Activated T-helper 17 cell treated with anti-CD3 and anti-CD28 coated beads, Interleukin-2, amount 50 U/mL, for 72 hours (primary cell): ENCODE results near the gene ZNF143. TPM values are rescaled to one million over a fixed set of nuclear protein-coding genes. Genes with fewer than 3 reads are reported as not detected.
A peak's percentile ranks its signal among the peaks of the same experiment; 100 is the strongest.
"Not testable (repeated sequence)": the region's sequence is repeated elsewhere in the genome, so short reads cannot be mapped to it uniquely, and the experiment has no call there.

ENCODE experiments used
- ATAC-seq: fragments of 150-1000 bp; cut with Tn5 transposase; replicated peaks from 2 replicates; pipeline ENCODE4 v1.10.0; 2021; ENCODE audit warnings: mild to moderate bottlenecking, moderate library complexity
- H3K27ac Mint-ChIP-seq: one replicate; pipeline ENCODE4 v1.8.0; 2022; ENCODE audit warnings: mixed read lengths
- H3K27me3 Mint-ChIP-seq: one replicate; pipeline ENCODE4 v1.8.0; 2022; ENCODE audit warnings: mixed read lengths
- H3K36me3 Mint-ChIP-seq: one replicate; pipeline ENCODE4 v1.8.0; 2022; ENCODE audit warnings: low read depth, mild to moderate bottlenecking, mixed read lengths
- H3K4me1 Mint-ChIP-seq: one replicate; pipeline ENCODE4 v1.8.0; 2022; ENCODE audit warnings: mixed read lengths
- H3K4me3 Mint-ChIP-seq: one replicate; pipeline ENCODE4 v1.8.0; 2022; ENCODE audit warnings: mild to moderate bottlenecking, mixed read lengths
- H3K9me3 Mint-ChIP-seq: one replicate; pipeline ENCODE4 v1.8.0; 2022; ENCODE audit warnings: mixed read lengths
- total RNA-seq, 2 donors: library from RNA; stranded (reverse); gene quantifications; one replicate each; pipeline ENCODE4 v1.2.3, GENCODE V29; 2022

ZNF143 gene
- 10 to 100 TPM; 53.8 to 54.2 TPM for total RNA-seq

DNA sequence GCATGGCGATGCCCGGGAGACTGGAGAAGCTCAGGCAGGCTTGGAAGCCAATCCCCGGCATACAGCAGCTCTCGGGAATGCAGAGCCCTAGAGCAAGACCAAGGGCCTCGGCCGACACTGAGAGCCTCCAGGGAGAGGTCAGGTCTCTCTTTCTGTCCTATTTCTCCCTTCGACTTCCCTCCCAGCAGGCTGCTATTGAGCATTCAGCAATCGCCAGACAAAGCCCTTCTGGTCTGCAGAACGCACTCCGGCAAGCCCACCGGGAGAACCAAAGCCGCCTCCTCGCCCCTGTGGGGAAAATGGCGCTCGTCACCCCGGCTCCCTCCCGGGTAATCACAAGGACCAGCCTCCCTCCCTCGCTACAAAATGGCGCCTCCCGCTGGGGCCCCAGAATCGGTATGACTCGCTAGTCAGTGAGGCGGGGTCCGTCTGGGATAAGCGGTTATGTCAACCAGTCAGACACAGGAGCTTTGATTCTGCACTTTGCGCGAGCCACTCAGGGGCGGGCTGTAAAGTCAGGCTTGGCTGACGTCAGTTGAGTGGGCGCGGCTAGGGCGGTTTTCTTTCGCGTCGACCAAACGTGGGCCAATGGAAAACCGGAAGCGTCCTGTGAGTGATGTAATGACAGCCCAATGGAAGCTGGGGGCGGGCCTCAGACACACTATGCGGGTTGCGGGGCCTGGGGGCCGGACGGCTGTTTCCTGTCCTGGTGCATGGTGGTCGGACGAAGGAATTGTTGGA, at the start of gene ZNF143:
TSS of gene ZNF143 (plus strand) at position 691 of the 741 bp plus-strand sequence. CDS start 10,297 bp downstream, outside the sequence.
- Mint-ChIP-seq H3K27ac (peak within 1 kb of the TSS; percentile 99), H3K9me3 (no peaks in the 10 kb centered on the region), H3K27me3 (no peaks in the 10 kb centered on the region), H3K36me3 (peaks cover 34% of the 10 kb centered on the region), H3K4me1 (peaks cover 22% of the 10 kb centered on the region), H3K4me3 (peak within 1 kb of the TSS; percentile 99)
- ATAC-seq = peak; percentile 95

DNA sequence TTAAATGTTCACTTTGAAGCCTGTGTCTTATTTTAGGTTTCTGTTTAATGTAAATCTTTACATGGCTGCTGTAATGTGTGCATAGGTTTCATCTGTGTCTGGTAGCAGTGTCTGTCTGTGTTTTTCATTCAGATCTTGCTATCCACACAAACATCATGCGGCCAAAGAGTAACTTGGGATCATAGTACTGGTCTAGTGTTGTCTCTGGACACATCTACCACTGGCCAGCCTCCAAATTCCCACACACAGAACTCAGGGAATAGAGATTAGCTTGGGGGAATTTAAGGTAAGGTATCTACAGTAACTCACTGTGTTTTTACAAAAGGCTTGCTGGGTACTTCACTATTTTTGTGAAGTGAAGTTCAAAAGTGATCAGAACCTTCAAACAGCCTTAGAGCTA, 32.1 kb upstream of the ZNF143 start:
- Mint-ChIP-seq H3K27me3 (no peaks in the 10 kb centered on the region), H3K4me3 (no peak overlapping the region), H3K4me1 (no peaks in the 10 kb centered on the region), H3K36me3 (peaks cover 99% of the 10 kb centered on the region), H3K9me3 (no peaks in the 10 kb centered on the region), H3K27ac (peak overlapping the region; percentile 20)
- no peak for ATAC-seq

DNA sequence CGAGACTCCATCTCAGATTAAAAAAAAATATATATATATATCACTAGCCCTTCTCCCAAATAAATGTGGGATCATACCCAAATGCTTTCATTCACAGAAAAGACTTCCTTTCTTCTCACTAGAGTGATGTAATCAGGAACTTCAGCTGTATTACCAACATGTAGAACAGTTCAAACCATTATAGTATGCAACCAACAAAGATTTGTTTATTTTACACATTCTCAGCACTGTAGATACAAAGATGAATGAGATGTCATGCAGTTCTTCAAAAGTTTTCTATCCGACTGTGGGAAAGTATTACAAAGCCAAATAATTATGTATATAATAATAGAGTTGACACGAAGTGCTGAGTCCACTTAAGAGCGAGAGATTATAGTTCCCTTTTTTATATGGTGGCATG, 22.2 kb upstream of the ZNF143 start:
- Mint-ChIP-seq H3K4me1 (no peaks in the 10 kb centered on the region), H3K4me3 (no peak overlapping the region), H3K27ac (no peak overlapping the region), H3K36me3 (peaks cover 97% of the 10 kb centered on the region), H3K27me3 (no peaks in the 10 kb centered on the region), H3K9me3 (no peaks in the 10 kb centered on the region)
- ATAC-seq = no peak

DNA sequence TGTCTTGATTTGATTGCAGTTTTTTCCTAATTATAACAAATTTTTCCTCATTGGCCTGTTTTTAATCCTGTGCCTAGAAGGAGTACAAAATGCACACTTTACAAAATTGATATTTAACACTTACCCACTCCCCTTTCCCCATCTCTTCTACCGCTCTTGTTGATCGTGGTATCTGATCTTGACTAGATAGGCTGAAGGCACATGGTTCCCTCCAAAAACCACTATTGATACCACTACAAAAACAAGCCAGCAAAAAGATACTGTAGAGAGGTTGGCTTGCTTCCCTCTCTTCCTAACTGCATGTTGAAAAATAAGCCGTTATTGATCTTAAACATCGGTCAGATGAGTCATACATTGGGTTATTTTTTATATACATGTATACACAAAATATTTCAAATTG, 14.6 kb upstream of the ZNF143 start:
- Mint-ChIP-seq H3K27me3 (no peaks in the 10 kb centered on the region), H3K4me3 (no peak overlapping the region), H3K36me3 (peaks cover 65% of the 10 kb centered on the region), H3K4me1 (no peaks in the 10 kb centered on the region), H3K9me3 (no peaks in the 10 kb centered on the region), H3K27ac (peak overlapping the region; percentile 29)
- no peak for ATAC-seq

DNA sequence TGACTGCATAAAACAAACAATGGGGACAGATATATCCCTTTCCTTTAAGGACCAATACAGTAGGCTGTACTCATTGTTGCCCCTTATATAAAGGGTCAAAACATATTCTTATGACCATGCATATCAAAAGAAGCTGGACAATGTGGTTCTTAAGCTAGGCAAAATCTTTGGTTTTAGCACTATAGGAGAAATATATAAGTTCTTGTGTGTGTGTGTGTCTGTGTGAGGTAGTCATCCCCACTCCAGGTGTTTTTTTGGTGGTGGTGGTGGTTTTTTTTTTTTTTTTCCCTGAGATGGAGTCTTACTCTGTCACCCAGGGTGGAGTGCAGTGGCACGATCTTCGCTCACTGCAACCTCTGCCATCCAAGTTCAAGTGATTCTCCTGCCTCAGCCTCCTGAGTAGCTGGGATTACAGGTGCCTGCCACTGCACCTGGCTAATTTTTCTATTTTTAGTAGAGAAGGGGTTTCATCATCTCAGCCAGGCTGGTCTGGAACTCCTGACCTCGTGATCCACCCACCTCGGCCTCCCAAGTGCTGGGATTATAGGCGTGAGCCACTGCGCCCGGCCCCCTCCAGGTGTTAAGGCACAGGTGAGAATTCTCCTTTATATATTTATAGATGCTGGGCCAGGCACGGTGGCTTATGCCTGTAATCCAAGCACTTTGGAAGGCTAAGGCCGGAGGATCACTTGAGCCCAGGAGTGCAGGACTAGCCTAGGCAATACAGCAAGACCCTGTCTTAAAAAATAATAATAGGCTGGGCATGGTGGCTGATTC, 12.0 kb upstream of the ZNF143 start:
- ATAC-seq = no peak
- no peaks in the 10 kb centered on the region for H3K4me1 Mint-ChIP-seq
- H3K4me3 Mint-ChIP-seq = no peak overlapping the region
- no peaks in the 10 kb centered on the region for H3K27me3 Mint-ChIP-seq
- H3K27ac Mint-ChIP-seq = no peak overlapping the region
- peaks cover 4% of the 10 kb centered on the region for H3K9me3 Mint-ChIP-seq
- H3K36me3 Mint-ChIP-seq = peaks cover 44% of the 10 kb centered on the region

DNA sequence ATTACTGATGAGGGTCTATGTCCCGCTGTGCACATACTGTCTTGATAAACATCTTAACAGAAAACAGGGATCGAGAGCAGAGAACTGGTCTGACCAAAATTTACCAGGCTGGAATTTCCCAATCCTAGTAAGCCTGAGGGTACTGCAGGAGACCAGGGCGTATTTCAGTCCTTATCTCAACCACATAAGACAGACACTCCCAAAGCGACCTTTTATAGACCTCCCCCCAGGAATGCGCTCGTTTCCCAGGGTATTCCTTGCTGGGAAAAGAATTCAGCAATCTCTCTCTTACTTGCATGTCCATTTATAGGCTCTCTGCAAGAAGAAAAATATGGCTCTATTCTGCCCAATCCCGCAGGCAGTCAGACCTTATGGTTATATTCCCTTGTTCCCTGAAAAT, 8.8 kb upstream of the ZNF143 start:
- not testable (repeated sequence) for H3K27me3 Mint-ChIP-seq, H3K27ac Mint-ChIP-seq, H3K4me3 Mint-ChIP-seq, H3K9me3 Mint-ChIP-seq, H3K4me1 Mint-ChIP-seq, ATAC-seq
- peaks cover 12% of the 10 kb centered on the region for H3K36me3 Mint-ChIP-seq

DNA sequence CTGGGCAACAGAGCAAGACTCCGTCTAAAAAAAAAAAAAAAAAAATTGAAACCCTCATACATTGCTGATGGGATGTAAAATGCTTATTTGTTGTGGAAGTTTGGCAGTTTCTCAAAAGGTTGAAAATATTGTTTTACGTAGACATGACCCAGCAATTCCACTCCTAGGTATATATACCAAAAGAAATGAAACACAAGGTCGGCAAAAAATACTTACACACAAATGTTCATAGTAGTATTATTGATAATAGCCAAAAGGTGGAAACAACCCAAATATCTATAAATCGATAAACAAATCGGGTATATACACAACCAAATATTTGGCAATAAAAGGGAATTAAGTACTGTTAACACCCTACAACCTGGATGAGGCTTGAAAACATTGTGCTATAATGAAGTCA, 5.1 kb upstream of the ZNF143 start:
- ATAC-seq = no peak
- Mint-ChIP-seq H3K27me3 (no peaks in the 10 kb centered on the region), H3K27ac (no peak overlapping the region), H3K9me3 (peaks cover 4% of the 10 kb centered on the region), H3K4me3 (no peak overlapping the region), H3K36me3 (peaks cover 17% of the 10 kb centered on the region), H3K4me1 (peaks cover 5% of the 10 kb centered on the region)

DNA sequence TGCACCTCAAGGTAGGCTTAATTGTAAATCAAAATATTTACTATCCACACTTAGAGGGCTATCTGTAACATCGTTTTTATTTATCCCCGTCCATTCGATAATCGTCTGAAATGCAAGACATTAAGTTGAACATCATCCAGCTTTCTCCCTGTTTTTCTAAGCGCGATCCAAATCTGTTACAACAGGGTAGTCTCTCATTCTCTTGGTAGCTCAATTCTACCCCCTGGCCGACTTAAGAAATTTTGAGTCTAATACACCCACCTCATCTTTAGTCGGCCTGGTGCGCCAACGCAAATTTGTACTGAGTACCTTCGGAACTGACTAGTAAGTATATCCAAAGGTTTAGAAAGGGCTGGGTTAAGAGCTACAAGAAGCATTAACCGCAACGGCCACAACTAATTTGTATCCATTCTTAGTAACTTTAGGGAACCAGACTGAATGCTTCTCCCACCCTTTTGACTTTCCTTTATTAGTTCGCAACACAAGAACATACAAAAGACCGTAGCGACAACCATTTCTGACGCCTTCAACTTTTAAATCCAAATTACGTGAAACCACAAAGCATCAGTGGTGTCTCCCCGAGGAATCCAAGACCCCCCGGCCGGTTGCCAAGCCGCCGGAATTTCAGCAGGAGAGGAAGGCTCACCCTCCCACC, 1.0 kb upstream of the ZNF143 start:
- Mint-ChIP-seq H3K4me3 (peak overlapping the region; percentile 99), H3K9me3 (no peaks in the 10 kb centered on the region), H3K36me3 (peaks cover 34% of the 10 kb centered on the region), H3K27ac (peak overlapping the region; percentile 99), H3K4me1 (peaks cover 22% of the 10 kb centered on the region), H3K27me3 (no peaks in the 10 kb centered on the region)
- ATAC-seq = peak; percentile 3

DNA sequence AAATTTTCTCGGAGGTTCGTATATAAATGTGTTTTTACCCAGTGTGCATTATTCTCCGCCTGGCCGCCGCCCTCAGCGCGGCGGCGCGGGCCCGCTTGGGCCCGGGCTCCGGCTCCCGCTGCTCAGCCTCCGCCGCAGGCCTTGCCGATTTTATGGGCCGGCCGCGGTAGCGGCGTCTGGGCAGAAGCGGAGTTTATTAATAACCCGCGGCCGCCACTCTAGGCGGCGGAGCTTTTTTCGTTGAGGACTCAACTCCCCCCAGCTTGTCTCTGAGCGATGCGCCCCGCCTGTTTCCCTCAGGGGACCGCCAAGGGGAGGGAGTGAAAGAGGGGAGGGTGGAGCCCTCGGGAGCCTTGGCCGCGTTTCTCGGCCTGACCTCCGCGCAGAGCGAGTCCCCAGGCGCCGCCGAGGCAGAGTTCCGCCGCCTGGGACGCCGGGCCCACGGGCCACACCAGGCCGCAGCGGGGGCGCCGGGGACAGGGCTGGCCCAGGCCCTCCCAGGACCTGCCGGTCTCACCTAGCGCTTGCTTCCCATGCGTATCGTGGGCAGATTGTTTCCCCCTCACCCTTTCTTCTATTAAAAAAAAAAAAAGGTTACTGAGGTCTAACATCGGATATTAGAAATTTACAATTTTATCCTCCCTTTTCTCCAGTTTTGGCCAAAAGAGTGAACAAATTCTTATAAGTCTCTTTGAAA, 399 bp downstream of the ZNF143 start:
- no peaks in the 10 kb centered on the region for H3K9me3 Mint-ChIP-seq
- H3K36me3 Mint-ChIP-seq = peaks cover 37% of the 10 kb centered on the region
- H3K27ac Mint-ChIP-seq = peak overlapping the region; percentile 99
- peak; percentile 46 for ATAC-seq
- H3K27me3 Mint-ChIP-seq = no peaks in the 10 kb centered on the region
- peaks cover 22% of the 10 kb centered on the region for H3K4me1 Mint-ChIP-seq
- H3K4me3 Mint-ChIP-seq = peak overlapping the region; percentile 99

DNA sequence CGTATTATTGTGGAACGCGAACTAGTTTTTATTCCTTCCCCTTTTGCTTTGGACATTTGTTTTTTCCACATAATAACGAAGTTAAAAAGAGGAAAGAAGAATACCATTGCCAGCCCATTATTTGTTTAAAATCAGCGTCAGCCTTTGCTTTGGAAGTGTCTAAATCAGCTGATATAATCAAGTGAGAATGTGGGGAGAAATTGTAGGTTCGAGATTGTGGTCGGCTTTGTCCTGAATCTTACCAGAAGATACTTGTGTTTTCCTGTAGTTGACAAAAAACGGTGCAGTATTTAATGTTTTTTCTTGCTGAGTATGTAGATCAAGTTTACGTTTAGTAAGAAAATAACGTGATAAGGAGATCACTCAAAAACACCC, 935 bp downstream of the ZNF143 start:
- Mint-ChIP-seq H3K27me3 (no peaks in the 10 kb centered on the region), H3K9me3 (no peaks in the 10 kb centered on the region)
- ATAC-seq = no peak

DNA sequence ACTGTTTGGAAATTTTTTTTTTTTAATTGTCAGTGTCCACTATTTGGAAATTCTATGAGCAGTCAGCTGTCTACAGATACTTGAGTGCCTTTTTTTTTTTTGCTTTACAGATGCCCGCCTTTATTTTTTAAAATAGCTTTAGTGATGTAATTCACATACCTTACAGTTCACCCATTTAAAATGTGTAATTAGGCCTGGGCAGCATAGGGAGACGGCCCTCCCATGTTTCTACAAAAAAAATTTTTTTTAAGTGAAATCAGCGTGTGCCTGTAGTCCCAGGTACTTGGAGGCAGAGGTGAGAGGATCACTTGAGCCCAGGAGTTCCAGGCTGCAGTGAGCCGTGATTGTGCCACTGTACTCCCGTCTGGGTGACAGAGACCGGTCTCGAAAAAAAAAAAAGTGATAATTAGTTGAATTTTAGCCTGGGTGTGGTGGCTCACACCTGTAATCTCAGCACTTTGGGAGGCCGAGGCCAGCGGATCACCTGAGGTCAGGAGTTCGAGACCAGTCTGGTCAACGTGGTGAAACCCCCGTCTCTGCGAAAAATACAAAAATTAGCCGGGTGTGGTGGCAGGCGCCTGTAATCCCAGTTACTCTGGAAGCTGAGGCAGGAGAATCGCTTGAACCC, 1.5 kb downstream of the ZNF143 start:
- Mint-ChIP-seq H3K36me3 (peaks cover 47% of the 10 kb centered on the region), H3K4me1 (peaks cover 22% of the 10 kb centered on the region), H3K9me3 (no peaks in the 10 kb centered on the region), H3K4me3 (peak overlapping the region; percentile 99), H3K27ac (peak overlapping the region; percentile 99), H3K27me3 (no peaks in the 10 kb centered on the region)
- ATAC-seq = no peak

More for the DNA sequence above, 935 bp downstream of the ZNF143 start:
- peak overlapping the region; percentile 99 for H3K4me3 Mint-ChIP-seq
- peaks cover 22% of the 10 kb centered on the region for H3K4me1 Mint-ChIP-seq
- peaks cover 43% of the 10 kb centered on the region for H3K36me3 Mint-ChIP-seq
- peak overlapping the region; percentile 99 for H3K27ac Mint-ChIP-seq

DNA sequence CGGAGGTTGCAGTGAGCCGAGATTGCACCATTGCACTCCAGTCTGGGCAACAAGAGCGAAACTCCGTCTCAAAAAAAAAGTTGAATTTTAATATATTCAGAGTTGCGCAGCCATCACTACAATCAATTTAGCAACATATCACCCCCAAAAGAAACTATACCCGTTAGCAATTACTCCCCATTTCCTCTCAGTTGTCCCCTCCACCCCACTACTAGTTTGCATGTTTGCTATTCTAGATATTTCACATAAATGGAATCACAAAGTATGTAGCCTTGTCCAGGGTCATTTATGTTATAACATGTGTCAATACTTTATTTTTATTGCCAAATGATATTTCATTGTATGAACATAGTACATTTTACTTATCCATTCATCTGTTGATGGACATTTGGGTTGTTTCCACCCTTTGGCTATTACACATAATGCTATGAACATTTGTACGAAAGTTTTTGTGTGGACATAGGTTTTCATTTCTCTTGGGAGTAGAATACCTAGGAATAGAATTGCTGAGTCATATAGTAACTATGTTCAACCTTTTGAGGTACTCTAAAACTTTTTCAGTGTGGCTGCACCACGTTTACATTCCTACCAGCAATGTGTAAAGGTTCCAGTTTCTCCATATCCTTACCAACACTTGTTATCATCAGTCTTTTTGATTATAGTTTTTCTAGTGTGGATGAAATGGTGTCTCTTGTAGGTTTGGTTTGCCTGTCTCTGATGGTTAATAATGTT, 2.2 kb downstream of the ZNF143 start:
- H3K9me3 Mint-ChIP-seq = no peaks in the 10 kb centered on the region
- peak overlapping the region; percentile 74 for H3K27ac Mint-ChIP-seq
- H3K36me3 Mint-ChIP-seq = peaks cover 52% of the 10 kb centered on the region
- ATAC-seq = no peak
- H3K4me3 Mint-ChIP-seq = peak overlapping the region; percentile 99
- peaks cover 26% of the 10 kb centered on the region for H3K4me1 Mint-ChIP-seq
- no peaks in the 10 kb centered on the region for H3K27me3 Mint-ChIP-seq

DNA sequence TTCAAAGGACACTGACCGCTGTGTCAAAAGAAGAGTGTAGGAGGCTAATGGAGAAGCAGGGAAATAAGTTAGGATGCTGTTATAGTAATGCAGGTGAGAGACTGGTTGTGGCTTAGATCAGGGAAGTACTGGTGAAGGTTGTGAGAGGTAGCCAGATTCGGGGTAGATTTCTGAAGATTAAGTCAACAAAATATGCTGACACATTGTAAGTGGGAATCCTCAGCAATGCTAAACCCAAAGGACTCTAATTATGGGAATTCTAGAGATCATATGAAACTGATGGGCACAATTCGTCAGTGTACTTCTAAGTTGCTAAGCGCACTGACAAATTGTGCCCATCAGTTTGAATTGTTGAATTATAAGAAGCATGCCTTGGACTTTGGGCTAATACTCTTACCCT, 10.0 kb downstream of the ZNF143 start:
- Mint-ChIP-seq H3K27me3 (no peaks in the 10 kb centered on the region), H3K27ac (peak overlapping the region; percentile 11), H3K9me3 (no peaks in the 10 kb centered on the region), H3K36me3 (peaks cover 86% of the 10 kb centered on the region), H3K4me3 (no peak overlapping the region), H3K4me1 (peaks cover 12% of the 10 kb centered on the region)
- no peak for ATAC-seq
